Measurements from ENCODE around the gene ILK.

- TF ChIP-seq CTCF (IDR thresholded peaks at IDR 0.05) (no peak), POLR2AphosphoS5 (IDR thresholded peaks at IDR 0.05) (no peak), EP300 (IDR thresholded peaks at IDR 0.05) (no peak), POLR2A (IDR thresholded peaks at IDR 0.05) (no peak)
These were observed 47.4 kb downstream of the ILK start for GRCh38 chr11:6650980-6651379.

All from suprapubic skin (tissue), 4 donors.